PFSK-1 (cell line): ENCODE results near the gene CC2D1B.

Experiments used
- FOXP2 ChIP-seq: optimal IDR thresholded peaks from 2 replicates; pipeline ENCODE3; 2011; ENCODE audit warnings: borderline replicate concordance, control low read depth, inconsistent platforms; ENCODE audit not compliant: insufficient read depth; ENCODE audit errors: extremely low read length, extremely low read depth
- POLR2AphosphoS5 ChIP-seq: IDR thresholded peaks from 2 replicates; pipeline ENCODE4 v1.6.1; 2012; ENCODE audit warnings: low read depth, mild to moderate bottlenecking, control low read depth, low read length, moderate library complexity
- REST ChIP-seq, 2 experiments: IDR thresholded peaks; 2 replicates each; pipeline versions ENCODE4 v1.6.1 to v1.8.0; 2011 to 2012; ENCODE audit warnings: low read depth in 2 of 2, low read length in 2 of 2, control low read depth in 1 of 2, inconsistent platforms in 1 of 2, mild to moderate bottlenecking in 1 of 2, moderate library complexity in 1 of 2; ENCODE audit not compliant: insufficient read depth in 1 of 2
- SIN3A ChIP-seq: IDR thresholded peaks from 2 replicates; pipeline ENCODE4 v1.6.1; 2012; ENCODE audit warnings: mild to moderate bottlenecking, low read length, moderate library complexity, borderline replicate concordance; ENCODE audit not compliant: insufficient read depth
- TAF1 ChIP-seq: IDR thresholded peaks from 2 replicates; pipeline ENCODE4 v1.6.1; 2012; ENCODE audit warnings: low read length, control low read depth, borderline replicate concordance; ENCODE audit not compliant: insufficient read depth

GRCh38 chr1:52325786-52326185 is 40.2 kb downstream of the CC2D1B start:
- TF ChIP-seq SIN3A (no peak), REST (IDR thresholded peaks at IDR 0.05; ENCODE audit: insufficient read depth in 1 of 2, low read depth in 2 of 2, low read length in 2 of 2) (no peak), POLR2AphosphoS5 (no peak), TAF1 (no peak), FOXP2 (no peak)
